ENCODE measurements around the gene DHTKD1. TPM values are rescaled to one million over a fixed set of nuclear protein-coding genes. Genes with fewer than 3 reads are reported as not detected.

The DHTKD1 gene
- total RNA-seq, 1 experiment from 2014 or later, result 53.2 TPM

GRCh38 chr10:12129222-12130111 is 60.7 kb downstream of the DHTKD1 start, which contains the start of gene SEC61A2:
Gene SEC61A2, plus strand, starts transcription at chr10:12129677. Its CDS starts 111 bp downstream, at chr10:12129788.
- Histone ChIP-seq H2BK20ac (ENCODE audit: low read depth, low read length, poor library complexity, severe bottlenecking) (no peak within 1 kb of the TSS), H3K4ac (ENCODE audit: low read depth, low read length) (no peak within 1 kb of the TSS), H3K27me3 (ENCODE audit: insufficient read depth, low read length) (no peaks in the 10 kb centered on the region), H3K18ac (ENCODE audit: insufficient read length, low read depth, low read length) (peak within 1 kb of the TSS; percentile 77), H3K4me1 (ENCODE audit: insufficient read depth, low read length) (no peaks in the 10 kb centered on the region), H3K23ac (ENCODE audit: insufficient read length, low read depth, low read length) (no peak within 1 kb of the TSS), H3K14ac (ENCODE audit: insufficient read depth, low read length) (peak within 1 kb of the TSS; percentile 66), H2BK120ac (ENCODE audit: low read depth, low read length, poor library complexity, severe bottlenecking) (no peak within 1 kb of the TSS), H3K79me2 (ENCODE audit: insufficient read depth, low read length) (0 out of 2 replicates have a peak, but pooled peaks cover 2% of the 10 kb centered on the region), H4K20me1 (ENCODE audit: control insufficient read depth, insufficient read depth, insufficient read length) (no peaks in the 10 kb centered on the region), H4K5ac (ENCODE audit: insufficient read length, low read depth, low read length) (no peak within 1 kb of the TSS), H2BK5ac (ENCODE audit: insufficient read length, low read length) (no peak within 1 kb of the TSS), H2BK15ac (ENCODE audit: low read depth, low read length) (no peak within 1 kb of the TSS), H3K56ac (ENCODE audit: insufficient read length, low read depth, low read length) (no peak within 1 kb of the TSS), H3K9me3 (ENCODE audit: control insufficient read depth, low read depth, low read length) (no peaks in the 10 kb centered on the region), H3K4me2 (ENCODE audit: insufficient read depth, insufficient read length, low read length) (peak within 1 kb of the TSS; percentile 95), H2BK12ac (ENCODE audit: insufficient read length, low read depth, low read length) (peak within 1 kb of the TSS; percentile 57), H3K27ac (ENCODE audit: insufficient read length, low read depth, low read length) (no peak within 1 kb of the TSS), H3T11ph (ENCODE audit: low read length) (no peak within 1 kb of the TSS), H3K23me2 (ENCODE audit: insufficient read length, low read depth, low read length, poor library complexity, severe bottlenecking) (peaks cover 4% of the 10 kb centered on the region), H3K79me1 (ENCODE audit: insufficient read depth, low read depth, low read length, poor library complexity, severe bottlenecking) (no peaks in the 10 kb centered on the region), H2AK5ac (ENCODE audit: insufficient read length, low read length) (no peak within 1 kb of the TSS), H3K9ac (ENCODE audit: extremely low read depth, insufficient read length, low read length) (peak within 1 kb of the TSS; percentile 45), H4K91ac (ENCODE audit: insufficient read length, low read depth, low read length) (no peak within 1 kb of the TSS), H4K8ac (replicated peaks; ENCODE audit: insufficient read length, low read depth, low read length) (no peak within 1 kb of the TSS), H2AFZ (ENCODE audit: low read length) (no peak within 1 kb of the TSS)
- DNase-seq, result peak; percentile 91
- Mint-ChIP-seq H3K4me3 (peak within 1 kb of the TSS; percentile 81 to 94), H3K4me1 (peaks cover 5 to 7% of the 10 kb centered on the region in 2 experiments), H3K36me3 (ENCODE audit: insufficient read depth in 1 of 3, low read depth in 3 of 3) (peaks cover 4 to 15% (median 10%) of the 10 kb centered on the region in 3 experiments; a peak in 6 of 7 replicates), H3K27me3 (ENCODE audit: low read depth) (no peaks in the 10 kb centered on the region), H3K27ac (peak within 1 kb of the TSS in 1 of 3 experiments; percentile 5; a peak in 1 of 7 replicates), H3K9me3 (peaks cover 0 to 5% of the 10 kb centered on the region in 2 experiments; a peak in 1 of 5 replicates)
- no peak for TF ChIP-seq CTCF (conservative IDR thresholded peaks at IDR 0.05)
- WGBS (ENCODE audit: extremely low coverage, insufficient read length, low lambda C conversion rate), result no CpG with 5 or more reads among the region's 108 CpGs
